GM21423 (cell line): ENCODE results near the gene CDK2AP2.
"Not testable (repeated sequence)": the region's sequence is repeated elsewhere in the genome, so short reads cannot be mapped to it uniquely, and the experiment has no call there.

Experiments used
- ATAC-seq: cut with Tn5 transposase; IDR thresholded peaks from one replicate; pipeline ENCODE4 v1.9.1; 2021; ENCODE audit warnings: mild to moderate bottlenecking, moderate library complexity; ENCODE audit not compliant: unreplicated experiment

CDK2AP2 gene

GRCh38 chr11:67468456-67468758 is 39.6 kb downstream of the CDK2AP2 start:
- no peak for ATAC-seq

- no peak for ATAC-seq
These were observed 39.9 kb downstream of the CDK2AP2 start for GRCh38 chr11:67468056-67468455.

DNA sequence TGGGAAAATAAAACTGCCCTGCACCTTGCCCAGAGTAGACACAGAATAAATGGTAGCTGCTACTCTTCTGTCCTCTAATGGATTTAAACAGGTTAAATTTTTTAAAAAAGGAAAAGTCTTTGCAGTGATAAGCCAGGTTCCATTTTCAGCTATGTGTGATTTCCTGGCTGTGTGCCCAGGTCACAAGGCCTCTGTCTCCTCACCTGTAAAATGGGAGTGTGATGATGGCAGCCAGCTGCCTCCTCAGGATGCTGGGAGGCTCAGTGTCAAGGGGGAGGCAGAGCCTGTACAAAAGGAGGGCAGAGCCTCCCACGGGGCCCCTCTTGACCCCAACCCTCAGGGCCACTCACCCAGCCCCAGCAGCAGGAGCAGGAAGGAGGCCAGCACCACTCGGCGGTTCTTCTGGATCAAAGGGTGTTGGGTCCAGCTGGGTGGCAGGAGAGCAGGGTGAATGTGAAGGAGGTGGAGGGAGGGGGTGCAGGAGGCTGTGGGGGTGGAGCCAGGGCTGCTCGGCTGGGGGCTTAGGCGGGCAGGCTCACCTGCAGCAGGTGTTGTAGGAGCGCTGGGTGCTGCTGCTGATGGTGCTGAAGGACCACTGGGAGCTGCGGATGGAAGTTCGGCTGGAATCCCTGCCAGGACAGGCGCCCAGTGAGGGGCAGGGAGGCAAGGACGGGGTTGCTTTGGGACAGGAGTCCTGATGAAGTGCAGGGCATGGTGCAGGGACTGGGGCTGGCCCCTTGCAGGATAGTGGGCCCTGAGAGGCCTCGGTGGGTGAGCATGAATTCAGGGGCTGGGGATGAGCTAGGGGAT is 40.8 kb downstream of the CDK2AP2 start:
- ATAC-seq, result no peak

DNA sequence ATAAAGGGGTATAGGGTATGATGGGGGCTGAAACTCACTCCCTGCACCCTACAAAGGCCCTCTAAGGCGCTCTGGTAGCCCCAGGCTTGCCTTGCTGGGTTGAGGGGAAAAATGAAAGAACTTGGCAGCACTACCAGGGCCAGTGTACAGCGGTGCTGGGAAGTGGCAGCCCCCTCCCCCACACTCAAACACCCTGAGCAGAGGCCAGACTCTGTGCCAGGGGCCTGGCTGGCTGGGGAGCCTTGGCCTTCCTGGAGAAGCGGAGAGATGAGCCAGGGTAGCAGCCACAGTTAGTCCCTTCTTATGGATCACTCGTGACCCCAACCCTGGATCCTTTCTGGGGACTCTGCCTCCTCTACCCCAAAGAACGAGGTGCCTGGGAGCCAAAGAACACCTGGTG is 41.6 kb downstream of the CDK2AP2 start:
- no peak for ATAC-seq

DNA sequence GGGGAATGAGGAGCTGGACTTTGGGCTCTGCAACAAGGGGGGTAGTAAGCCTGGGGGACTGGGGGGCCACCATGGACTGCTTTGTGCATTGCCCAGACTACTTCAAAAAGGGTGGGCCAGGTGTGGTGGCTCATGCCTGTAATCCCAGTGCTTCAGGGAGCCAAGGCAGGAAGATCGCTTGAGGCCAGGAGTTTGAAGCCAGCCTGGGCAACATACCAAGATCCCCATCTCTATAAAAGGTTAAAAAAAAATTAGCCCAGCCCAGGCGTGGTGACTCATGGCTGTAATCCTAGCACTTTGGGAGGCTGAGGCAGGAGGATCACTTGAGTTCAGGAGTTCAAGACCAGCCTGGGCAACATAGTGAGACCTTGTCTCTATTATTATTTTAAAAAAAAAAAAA is 42.4 kb downstream of the CDK2AP2 start:
- not testable (repeated sequence) for ATAC-seq

DNA sequence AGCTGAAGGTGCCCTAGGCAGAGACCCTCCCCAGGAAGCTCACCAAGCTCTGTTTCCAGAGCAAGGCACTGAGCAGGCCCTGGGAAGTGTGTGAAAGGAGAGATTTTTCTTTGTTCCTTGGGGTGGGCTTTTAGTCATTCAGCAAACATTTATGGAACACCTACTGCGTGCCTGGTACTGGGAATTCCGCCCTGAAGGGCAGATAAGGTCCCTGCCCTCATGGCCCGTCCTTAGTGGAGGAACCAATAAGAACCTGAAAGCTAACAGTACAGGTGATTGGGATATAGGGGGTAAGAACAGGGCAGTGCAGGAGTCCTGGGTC is 42.8 kb downstream of the CDK2AP2 start:
- ATAC-seq, result no peak

GRCh38 chr11:67464411-67465188 is 43.4 kb downstream of the CDK2AP2 start:
- ATAC-seq, result peak; percentile 54

- no peak for ATAC-seq
These were observed 44.1 kb downstream of the CDK2AP2 start for GRCh38 chr11:67463680-67464410.

DNA sequence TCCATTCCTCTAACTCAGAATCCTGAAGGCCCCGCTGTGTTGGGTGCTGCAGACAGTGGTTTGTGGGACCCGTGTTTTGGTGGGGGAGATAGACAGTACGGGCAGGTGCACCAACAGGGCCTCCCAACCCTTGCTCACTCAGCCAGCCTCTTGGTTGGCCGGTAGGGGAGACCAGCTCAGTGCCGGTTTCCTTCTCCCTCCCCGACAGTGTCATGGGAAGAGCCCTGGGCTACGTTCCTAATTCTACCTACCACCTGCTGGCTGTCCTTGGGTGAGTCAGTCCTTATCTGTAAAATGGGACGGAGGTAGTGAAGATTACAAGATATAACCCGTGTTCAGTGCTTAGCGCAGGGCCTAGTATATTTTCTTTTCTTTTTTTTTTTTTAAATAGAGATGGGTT is 44.8 kb downstream of the CDK2AP2 start:
- ATAC-seq, result no peak

DNA sequence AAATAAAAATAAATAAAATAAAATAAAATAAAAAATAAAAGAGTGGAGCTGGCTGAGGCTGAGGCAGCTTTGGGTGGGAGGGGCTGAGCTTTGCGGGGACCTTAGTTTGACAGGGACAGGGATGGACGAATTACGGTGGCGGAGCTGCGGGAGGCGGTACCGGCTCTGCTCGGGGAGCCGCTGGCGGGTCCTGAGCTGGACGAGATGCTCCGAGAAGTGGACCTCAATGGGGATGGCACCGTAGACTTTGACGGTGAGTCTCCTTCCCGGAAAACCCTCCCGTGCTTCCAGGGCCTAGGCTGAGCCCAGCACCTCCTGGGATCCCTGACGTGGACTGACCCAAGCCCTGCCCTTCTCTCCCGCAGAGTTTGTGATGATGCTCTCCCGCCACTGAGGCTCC is 49.7 kb downstream of the CDK2AP2 start:
- ATAC-seq, result no peak

DNA sequence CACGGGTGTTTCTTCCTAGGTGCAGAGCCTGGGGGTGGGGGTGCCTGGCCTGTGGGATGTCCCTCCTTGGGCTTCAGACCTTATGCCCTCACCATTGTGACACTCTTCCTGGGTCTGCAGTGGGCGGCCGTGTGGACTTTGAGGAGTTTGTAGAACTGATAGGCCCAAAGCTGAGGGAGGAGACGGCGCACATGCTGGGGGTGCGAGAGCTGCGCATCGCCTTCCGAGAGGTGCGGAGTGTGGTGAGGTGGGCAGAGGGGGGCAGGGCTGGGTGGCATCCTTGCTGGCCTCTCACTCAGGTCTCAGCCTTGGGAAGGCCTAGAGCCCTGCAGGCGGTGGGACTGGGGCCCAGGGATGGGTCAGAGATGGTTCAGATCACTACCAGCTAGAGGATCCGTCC is 50.5 kb downstream of the CDK2AP2 start:
- ATAC-seq, result no peak
